Transverse colon (tissue), 4 donors: ENCODE data around the gene MRAS. TPM values are rescaled to one million over a fixed set of nuclear protein-coding genes. Genes with fewer than 3 reads are reported as not detected.

ENCODE experiments used
- DNase-seq: peaks from one replicate; pipeline ENCODE4 v3.0.0-alpha.2; 2019
- H3K27ac ChIP-seq, 4 donors: fragments of 200-600 bp; sonication (generic); 2 replicates each; pipeline ENCODE4 v1.5.1; 2016 to 2018; ENCODE audit warnings: inconsistent platforms in 4 of 4
- H3K27me3 ChIP-seq: fragments of 200-600 bp; sonication (generic); 2 replicates; pipeline ENCODE4 v1.5.1; 2017; ENCODE audit warnings: inconsistent platforms
- H3K36me3 ChIP-seq, 4 donors: fragments of 200-600 bp; sonication (generic); 2 replicates each; pipeline ENCODE4 v1.5.1; 2017 to 2019; ENCODE audit warnings: inconsistent platforms in 4 of 4
- H3K4me1 ChIP-seq, 4 donors: fragments of 200-600 bp; sonication (generic); 2 replicates each; pipeline ENCODE4 v1.5.1; 2017 to 2020; ENCODE audit warnings: inconsistent platforms in 4 of 4
- H3K4me3 ChIP-seq, 4 donors: fragments of 200-600 bp; sonication (generic); 1 replicate in 1 of 4; 2 replicates in 3 of 4; pipeline versions ENCODE4 v1.5.1 to v1.6.1; 2017 to 2019; ENCODE audit warnings: inconsistent platforms in 4 of 4
- H3K9me3 ChIP-seq, 2 donors: fragments of 200-600 bp; sonication (generic); 2 replicates each; pipeline ENCODE4 v1.5.1; 2017 to 2019; ENCODE audit warnings: inconsistent platforms in 2 of 2
- CTCF ChIP-seq, 5 experiments: fragments of 200-600 bp in 3 of 5; fragments of 450-650 bp in 2 of 5; sonication (generic) in 3 of 5; IDR thresholded peaks; 1 replicate in 2 of 5; 2 replicates in 3 of 5; pipeline ENCODE4 v1.5.1; 2016 to 2017; ENCODE audit warnings: antibody characterized with exemption in 5 of 5, inconsistent platforms in 3 of 5, mild to moderate bottlenecking in 2 of 5, moderate library complexity in 1 of 5
- EP300 ChIP-seq: sonication (generic); formaldehyde crosslinking; IDR thresholded peaks from one replicate; pipeline ENCODE4 v1.6.1; 2017; ENCODE audit warnings: antibody characterized with exemption, low read depth
- POLR2A ChIP-seq: fragments of 450-650 bp; IDR thresholded peaks from one replicate; pipeline ENCODE4 v1.6.1; 2016; ENCODE audit warnings: antibody characterized with exemption, mild to moderate bottlenecking, moderate library complexity
- POLR2AphosphoS5 ChIP-seq, 3 donors: sonication (generic); formaldehyde crosslinking; IDR thresholded peaks; one replicate each; pipeline ENCODE4 v1.6.1; 2016; ENCODE audit warnings: antibody characterized with exemption in 3 of 3
- WGBS, 2 donors: methylation state at CpG; one replicate each; pipeline ENCODE4 v1.1.5; 2018; ENCODE audit warnings: low coverage in 1 of 2; 5-methylcytosine and 5-hydroxymethylcytosine counted together
- in situ Hi-C, 4 donors: fragments of 200-750 bp; cut with MboI; loops; one replicate each; pipeline versions ENCODE4 v1.15.0 to v1.15.1; 2017; ENCODE audit warnings: low sequenced_read_pairs in 3 of 4, low pct_ligation_motif_present in 1 of 4, low pct_unique_long_range_greater_than_20kb in 1 of 4
- intact Hi-C: fragments of 100-400 bp; cut with DNase I; formaldehyde crosslinking; loops from one replicate; pipeline ENCODE4 v1.15.1; 2023; ENCODE audit warnings: low total_unique reads
- total RNA-seq, 4 donors: library from RNA; depleted of rRNA; stranded (reverse); fragments of >200 nt; gene quantifications; one replicate each; pipeline ENCODE4 v1.1.0, GENCODE V29; 2016

Gene MRAS
- total RNA-seq, 4 donors from 2014 or later: 3.0 to 9.6 (median 6.3) TPM

- in situ Hi-C loops: no loop called here
- 73% methylated on average over 4 of the region's 4 CpGs; no CpG with 5 or more reads in 1 of the 2 donors for WGBS, 2 donors
Measured at GRCh38 chr3:138439646-138440045, 91.3 kb downstream of the MRAS start.

GRCh38 chr3:138440121-138440521, 91.7 kb downstream of the MRAS start:
- H3K27ac ChIP-seq: no peak overlapping the region
- intact Hi-C loops: no loop called here
- TF ChIP-seq POLR2A (no peak), CTCF (IDR thresholded peaks at IDR 0.05) (no peak), POLR2AphosphoS5 (IDR thresholded peaks at IDR 0.05) (no peak), EP300 (no peak)
- in situ Hi-C loops: no loop called here
- DNase-seq: no peak
- no peaks in the 10 kb centered on the region for H3K9me3 ChIP-seq
- H3K4me3 ChIP-seq: no peak overlapping the region
- no peaks in the 10 kb centered on the region for H3K36me3 ChIP-seq
- peaks cover 18% of the 10 kb centered on the region for H3K27me3 ChIP-seq
- peaks cover 0 to 7% (median 5%) of the 10 kb centered on the region in 4 donors for H3K4me1 ChIP-seq
- 75% methylated on average over 6 of the region's 7 CpGs; no CpG with 5 or more reads in 1 of the 2 donors for WGBS, 2 donors

More at GRCh38 chr3:138439646-138440045, 91.3 kb downstream of the MRAS start:
- no peak overlapping the region for H3K4me3 ChIP-seq
- no peak for TF ChIP-seq POLR2A
- TF ChIP-seq CTCF (IDR thresholded peaks at IDR 0.05): no peak
- no peak for TF ChIP-seq EP300
- no peak for TF ChIP-seq POLR2AphosphoS5 (IDR thresholded peaks at IDR 0.05)
- H3K36me3 ChIP-seq: no peaks in the 10 kb centered on the region
- H3K27me3 ChIP-seq: peaks cover 23% of the 10 kb centered on the region
- no peak for DNase-seq
- H3K4me1 ChIP-seq: peaks cover 4 to 12% (median 9%) of the 10 kb centered on the region in 4 donors
- H3K27ac ChIP-seq: no peak overlapping the region
- intact Hi-C loops: no loop called here
- no peaks in the 10 kb centered on the region for H3K9me3 ChIP-seq

GRCh38 chr3:138440596-138440995, 92.2 kb downstream of the MRAS start:
- Histone ChIP-seq H3K27ac (no peak overlapping the region), H3K9me3 (no peaks in the 10 kb centered on the region), H3K27me3 (peaks cover 14% of the 10 kb centered on the region), H3K4me3 (no peak overlapping the region), H3K4me1 (peaks cover 0 to 2% (median under 1%) of the 10 kb centered on the region in 4 donors), H3K36me3 (no peaks in the 10 kb centered on the region)
- DNase-seq: no peak
- 78% methylated on average over 3 of the region's 3 CpGs; no CpG with 5 or more reads in 1 of the 2 donors for WGBS, 2 donors
- intact Hi-C loops: no loop called here
- TF ChIP-seq POLR2A (no peak), EP300 (no peak), POLR2AphosphoS5 (IDR thresholded peaks at IDR 0.05) (no peak), CTCF (IDR thresholded peaks at IDR 0.05) (no peak)
- in situ Hi-C loops: no loop called here

- Histone ChIP-seq H3K36me3 (no peaks in the 10 kb centered on the region), H3K27me3 (peaks cover 7% of the 10 kb centered on the region), H3K4me1 (no peaks in the 10 kb centered on the region), H3K9me3 (no peaks in the 10 kb centered on the region), H3K27ac (no peak overlapping the region), H3K4me3 (no peak overlapping the region)
- no peak for DNase-seq
- TF ChIP-seq CTCF (IDR thresholded peaks at IDR 0.05) (no peak), POLR2A (no peak), POLR2AphosphoS5 (IDR thresholded peaks at IDR 0.05) (no peak), EP300 (no peak)
- in situ Hi-C loops (no loop called here), intact Hi-C loops (no loop called here)
- 87 to 89% methylated on average over 1 to 2 of the region's 2 CpGs for WGBS, 2 donors
Measured at GRCh38 chr3:138441256-138441655, 92.9 kb downstream of the MRAS start.
